GM18508 (cell line): ENCODE results near the gene CTSH.
"Not testable (repeated sequence)": the region's sequence is repeated elsewhere in the genome, so short reads cannot be mapped to it uniquely, and the experiment has no call there.

Source experiments
- ATAC-seq: cut with Tn5 transposase; IDR thresholded peaks from one replicate; pipeline ENCODE4 v1.9.1; 2021; ENCODE audit warnings: moderate number of reproducible peaks; ENCODE audit not compliant: insufficient read depth, unreplicated experiment

The CTSH gene

DNA sequence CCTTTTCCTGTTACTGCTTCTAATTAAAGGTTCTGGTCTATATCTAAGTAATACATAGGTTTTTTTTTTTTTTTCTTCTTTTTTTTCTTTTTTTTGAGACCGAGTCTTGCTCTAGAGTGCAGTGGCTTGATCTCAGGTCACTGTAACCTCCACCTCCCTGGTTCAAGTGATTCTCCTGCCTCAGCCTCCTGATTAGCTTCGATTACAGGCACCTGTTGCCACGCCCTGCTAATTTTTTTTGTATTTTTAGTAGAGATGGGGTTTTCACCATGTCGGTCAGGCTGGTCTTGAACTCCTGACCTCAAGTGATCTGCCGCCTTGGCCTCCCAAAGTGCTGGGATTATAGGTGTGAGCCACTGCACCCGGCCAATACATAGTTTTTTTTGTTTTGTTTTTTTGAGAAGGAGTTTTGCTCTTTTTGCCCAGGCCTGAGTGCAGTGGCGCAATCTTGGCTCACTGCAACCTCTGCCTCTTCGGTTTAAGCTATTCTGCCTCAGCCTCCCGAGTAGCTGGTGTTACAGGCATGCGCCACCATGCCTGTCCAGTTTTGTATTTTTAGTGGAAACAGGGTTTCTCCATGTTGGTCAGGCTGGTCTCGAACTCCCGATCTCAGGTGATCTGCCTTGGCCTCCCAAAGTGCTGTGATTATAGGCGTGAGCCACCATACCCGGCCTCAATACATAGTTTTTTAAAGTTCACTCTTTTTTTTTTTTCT, 43.9 kb downstream of the CTSH start:
- not testable (repeated sequence) for ATAC-seq

DNA sequence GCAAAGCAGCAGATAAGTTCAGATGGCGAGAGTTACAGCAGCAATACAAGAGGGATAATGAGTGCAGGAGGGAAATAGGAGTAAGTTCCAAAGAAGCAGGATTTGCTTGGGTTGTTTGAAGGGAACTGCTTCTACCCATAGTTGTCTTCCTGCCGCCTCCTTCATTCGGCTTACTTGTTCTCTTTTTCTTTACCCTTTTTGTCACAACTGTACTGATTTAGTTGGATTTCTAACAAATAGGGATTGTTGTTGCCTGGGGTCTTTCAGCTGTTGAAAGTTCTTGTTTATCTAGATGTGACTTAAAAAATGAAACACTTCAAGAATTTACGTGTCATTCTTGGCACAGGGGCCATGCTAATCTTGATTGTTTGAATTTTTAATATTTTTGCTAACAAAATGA, 46.3 kb downstream of the CTSH start:
- ATAC-seq, result no peak

DNA sequence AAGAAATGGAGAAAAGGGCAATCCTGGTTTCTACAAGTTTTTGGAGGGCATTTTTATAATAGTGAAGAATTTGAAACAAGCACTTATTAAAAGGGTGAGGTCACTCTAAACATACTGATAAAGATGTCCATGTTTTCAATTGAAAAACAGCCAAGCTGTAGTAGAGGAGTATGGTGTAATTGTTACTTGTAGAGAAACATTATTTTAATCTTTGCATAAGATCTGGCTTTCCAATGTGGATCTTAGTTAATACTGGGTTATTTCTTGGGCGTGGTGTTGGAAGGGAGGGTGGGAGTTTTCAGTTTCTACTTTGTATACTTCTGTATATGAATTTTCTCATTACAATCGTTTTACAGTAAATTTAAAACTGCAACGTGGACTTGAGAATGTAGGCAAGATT, 49.4 kb downstream of the CTSH start:
- no peak for ATAC-seq

DNA sequence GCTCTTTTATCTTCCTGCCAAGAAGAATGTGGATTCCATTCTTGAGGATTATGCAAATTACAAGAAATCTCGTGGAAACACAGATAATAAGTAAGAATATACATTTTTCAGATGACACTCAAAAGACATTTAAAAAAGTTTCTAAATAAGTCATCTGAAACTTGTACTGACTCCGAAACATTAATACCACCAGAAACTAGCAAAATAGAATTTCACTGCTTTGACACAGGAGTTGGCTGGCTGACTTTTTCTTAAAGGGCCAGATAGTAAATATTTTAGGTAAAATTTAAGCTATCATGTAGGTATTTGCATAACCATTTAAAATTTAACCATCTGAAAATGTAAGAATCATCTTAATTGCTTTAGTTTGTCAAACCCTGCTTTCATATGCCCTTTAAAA, 51.3 kb downstream of the CTSH start:
- no peak for ATAC-seq

DNA sequence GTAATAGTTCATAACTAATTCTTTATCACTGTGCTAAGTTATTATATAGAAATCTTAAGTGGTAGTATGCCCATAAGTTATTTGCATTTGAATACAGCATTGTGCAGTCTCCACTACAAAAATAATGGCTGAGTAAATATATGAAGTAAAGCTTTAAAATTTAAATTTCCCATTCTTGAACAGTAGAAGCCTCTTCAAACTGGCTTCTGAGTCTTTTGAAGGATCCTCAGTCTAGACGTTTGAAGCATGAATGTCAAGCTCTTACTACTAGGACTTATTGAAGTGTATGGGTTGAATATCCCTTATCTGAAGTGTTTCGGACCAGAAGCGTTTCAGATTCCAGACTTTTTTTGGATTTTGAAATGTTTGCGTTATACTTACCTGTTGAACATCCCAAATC, 55.8 kb downstream of the CTSH start:
- no peak for ATAC-seq

DNA sequence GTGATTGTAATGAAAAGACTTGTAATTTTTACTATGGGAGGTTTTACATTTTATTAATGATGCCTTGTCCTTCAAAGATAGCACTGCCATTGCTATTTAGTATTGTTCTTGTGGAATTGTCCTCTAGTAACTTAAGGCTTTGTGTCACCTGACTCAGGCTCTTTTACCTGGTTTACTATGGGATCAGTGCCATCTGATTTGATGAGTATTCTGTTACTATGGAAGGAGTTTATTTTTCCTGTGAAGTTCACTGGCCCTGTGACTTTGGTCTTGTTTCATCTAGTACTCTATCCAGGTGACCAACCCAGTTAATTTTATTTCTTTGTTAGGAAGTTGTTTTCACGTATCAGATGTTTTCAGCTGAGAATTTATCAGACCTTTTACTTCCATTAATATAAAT, 63.2 kb downstream of the CTSH start:
- ATAC-seq, result no peak

DNA sequence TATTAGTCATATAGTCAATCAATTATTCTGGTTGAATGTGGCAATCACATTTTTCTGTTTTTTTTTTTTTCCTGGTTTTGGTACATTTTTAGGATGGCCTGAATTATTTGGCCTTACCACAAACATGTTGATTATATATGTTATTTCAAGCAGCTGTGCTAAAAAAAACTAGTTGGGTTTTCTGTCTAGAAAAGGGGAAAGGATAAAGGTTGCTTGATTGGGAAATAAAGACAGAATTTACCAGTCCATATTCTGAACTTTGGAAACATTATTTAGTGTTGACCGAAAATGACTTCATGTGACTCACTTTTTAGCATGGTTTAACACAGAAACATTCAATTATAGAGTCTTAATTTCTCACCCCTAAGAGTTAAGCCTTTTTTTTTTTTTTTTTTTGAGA, 64.0 kb downstream of the CTSH start:
- ATAC-seq, result no peak

DNA sequence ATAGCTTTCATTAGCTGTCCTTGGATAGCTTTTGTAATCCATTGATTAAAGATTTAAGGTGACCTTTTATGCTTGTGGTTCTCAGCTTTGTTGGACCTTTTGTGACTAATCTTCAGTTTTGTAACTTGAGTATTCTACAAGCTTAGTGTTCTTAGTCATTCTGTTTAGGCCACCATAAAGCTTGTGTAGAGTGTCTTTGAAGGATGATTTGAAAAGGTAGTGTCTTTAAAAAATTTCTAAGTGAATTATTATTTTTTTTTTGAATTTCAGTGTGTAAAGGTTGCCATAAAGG, 64.7 kb downstream of the CTSH start:
- no peak for ATAC-seq

DNA sequence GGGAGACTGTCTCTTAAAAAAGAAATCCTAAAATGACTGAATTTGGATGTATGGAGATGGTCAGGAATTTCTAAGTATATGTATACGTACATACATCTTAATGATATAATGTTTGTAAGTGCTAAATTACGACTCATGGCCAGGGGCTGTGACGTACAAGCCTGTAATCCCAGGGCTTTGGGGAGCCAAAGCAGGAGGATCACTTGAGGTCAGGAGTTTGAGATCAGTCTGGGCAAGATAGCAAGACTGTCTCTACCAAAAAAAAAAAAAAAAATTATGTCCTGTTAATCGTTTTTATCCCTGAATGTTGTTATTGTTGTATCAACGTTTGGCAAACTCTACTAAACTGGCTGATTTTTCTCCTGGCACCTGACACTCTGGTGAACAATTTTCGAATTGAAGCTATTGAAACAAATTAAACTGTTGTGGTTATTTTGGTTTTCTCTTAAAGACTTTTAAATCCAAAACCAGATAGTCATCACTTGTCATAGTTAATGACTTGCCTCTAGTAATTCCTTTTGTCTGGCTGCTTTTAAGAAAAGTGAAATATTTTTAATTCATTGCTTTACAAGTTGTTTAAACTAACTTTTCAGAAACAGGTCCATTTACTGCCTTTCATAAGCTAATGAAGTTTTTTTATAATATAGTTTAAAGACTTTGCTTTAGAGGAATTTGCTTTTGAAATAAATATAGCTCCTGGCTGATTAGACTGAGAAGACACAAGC, 65.2 kb downstream of the CTSH start:
- ATAC-seq, result no peak

DNA sequence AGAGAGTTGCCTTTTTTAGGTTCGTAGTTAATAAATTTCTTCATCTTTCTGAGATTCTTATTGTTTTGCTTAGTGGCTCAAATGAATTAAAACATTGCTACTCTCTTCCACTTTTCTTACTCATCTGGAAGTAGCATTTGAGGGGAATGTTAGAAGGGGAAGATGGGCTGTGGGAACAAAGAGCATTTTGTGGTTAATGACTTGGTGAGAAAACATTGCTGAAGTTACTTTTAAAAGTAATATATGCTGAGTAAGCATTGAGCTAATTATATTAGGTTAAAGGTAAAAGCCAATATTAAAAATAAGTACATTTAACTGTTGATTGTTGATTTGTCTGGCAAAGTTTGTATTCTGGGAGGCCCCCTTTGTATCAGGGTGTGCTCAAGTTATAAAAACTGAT, 66.5 kb downstream of the CTSH start:
- no peak for ATAC-seq

DNA sequence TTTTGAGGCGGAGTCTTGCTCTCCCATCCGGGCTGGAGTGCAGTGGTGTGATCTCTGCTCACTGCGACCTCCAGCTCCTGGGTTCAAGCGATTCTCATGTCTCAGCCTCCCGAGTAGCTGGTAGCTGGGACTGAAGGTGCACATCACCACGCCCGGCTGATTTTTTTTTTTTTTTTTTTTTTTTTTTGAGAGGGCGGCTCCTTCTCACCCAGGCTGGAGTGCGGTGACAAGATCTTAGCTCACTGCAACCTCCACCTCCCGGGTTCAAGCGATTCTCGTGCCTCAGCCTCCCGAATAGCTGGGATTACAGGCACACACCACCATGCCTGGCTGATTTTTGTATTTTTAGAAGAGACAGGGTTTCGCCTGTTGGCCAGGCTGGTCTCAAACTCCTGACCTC, 67.9 kb downstream of the CTSH start:
- not testable (repeated sequence) for ATAC-seq

DNA sequence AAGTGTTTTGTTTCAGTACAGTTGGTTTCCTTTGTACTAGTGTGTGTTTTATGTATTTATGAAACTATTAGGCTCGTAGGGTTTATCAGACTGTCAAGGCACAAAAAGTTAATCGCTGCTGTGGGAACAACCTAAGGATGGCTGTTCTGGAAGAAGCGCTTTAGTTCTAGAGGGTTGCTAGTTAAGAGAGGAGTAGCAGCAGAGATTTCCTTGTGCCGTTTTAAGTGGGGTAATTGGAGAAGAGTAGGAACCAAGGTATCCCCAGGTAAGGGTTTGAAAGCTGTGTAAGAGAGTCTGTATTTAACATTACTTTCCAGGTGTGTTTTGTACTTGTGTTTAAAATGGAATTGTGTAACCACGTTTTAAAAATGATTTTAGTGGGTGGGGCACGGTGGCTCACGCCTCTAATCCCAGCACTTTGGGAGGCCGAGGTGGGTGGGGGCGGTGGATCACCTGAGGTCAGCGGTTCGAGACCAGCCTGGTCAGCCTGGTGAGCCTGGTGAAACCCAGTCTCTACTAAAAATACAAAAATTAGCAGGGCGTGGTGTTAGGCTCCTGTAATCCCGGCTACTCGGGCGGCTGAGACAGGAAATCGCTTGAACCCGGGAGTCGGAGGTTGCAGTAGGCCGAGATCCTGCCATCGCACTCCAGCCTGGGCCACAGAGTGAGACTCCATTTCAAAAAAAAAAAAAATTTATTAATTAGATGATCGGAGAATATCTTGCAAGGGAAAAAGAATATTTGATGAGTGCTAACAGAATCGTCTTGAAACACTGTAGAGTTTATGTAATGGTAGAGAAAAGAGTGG, 69.5 kb downstream of the CTSH start:
- ATAC-seq, result no peak

DNA sequence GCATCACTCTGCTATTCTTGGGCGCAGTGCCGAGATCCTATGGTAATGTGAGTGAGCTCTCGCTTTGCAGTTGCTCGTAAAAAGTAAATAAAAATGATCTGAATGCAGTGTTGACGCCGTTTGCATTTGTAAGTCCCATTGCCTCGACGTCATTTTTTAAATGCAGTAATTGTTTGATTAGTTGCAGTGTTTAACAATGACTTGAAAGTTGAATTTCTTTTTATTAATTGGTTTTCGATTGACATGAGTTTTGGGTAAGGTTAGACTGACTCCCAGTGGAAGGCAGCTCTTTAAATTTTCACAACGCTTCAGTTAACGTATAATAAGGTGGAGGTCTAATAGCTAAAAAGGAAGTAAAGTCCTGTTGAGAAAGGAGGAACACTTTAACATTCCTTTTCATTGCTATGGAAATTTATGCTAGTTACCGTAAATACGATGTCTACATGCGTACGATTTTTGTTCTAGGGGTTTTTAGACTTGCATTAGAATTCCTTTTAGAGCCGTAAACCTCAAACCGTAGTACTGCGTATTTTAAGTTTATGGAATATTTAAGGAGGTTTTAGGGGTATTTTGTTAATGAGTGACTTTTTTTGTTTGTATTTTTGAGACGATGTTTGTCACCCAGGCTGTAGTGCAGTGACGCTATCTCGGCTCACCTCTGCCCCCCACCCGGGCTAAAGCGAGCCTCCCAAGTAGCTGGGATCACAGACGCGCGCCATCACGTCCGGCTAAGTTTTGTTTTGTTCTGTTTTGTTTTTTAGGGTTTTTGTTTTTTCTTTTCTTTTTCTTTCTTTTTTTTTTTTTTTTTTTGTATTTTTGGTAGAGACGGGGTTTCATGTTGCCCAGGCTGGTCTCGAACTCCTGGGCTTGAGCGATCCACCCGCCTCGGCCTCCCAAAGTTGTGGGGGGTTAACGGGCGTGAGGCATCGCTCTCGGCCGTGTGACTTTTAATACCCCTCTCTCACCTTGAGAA, 70.8 kb downstream of the CTSH start:
- no peak for ATAC-seq

DNA sequence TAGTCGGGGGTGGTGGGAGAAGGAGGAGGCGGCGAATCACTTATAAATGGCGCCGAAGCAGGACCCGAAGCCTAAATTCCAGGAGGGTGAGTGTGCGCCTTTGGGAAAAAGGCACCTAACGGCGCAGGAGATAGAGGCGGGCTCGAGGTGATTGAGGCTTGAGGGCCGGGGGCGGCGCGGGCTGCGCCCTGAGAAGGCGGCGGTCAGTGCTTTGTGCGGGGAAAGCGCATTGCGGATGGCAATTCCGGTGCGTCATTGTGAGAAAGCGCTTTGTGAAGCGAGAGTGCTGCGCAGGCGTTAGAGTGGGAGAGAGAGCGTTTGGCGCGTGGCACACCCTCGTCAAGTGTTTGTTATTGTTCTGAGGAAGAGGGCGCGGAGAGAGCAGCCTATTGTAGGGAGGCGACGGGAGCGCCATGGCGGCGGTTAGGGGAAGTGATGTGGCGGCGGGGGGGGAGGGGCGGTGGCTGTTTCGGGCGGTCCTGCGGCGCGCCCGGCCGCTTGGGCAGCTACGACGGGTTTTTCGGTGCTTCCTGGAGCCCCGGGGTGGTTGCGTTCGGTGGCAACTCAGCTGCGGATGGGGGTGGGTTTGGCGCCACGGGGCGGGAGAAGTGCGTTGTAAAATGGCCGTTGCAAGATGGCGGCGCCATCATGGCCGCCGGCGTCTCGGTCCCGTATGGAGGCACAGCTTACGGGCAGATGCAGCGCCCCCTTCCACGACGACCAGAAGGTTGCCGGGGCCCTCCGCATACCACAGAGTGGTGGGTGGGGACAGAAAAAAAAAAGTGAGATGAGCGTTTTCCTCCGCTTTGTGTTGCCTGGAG, 71.7 kb downstream of the CTSH start:
- ATAC-seq, result peak; percentile 5

DNA sequence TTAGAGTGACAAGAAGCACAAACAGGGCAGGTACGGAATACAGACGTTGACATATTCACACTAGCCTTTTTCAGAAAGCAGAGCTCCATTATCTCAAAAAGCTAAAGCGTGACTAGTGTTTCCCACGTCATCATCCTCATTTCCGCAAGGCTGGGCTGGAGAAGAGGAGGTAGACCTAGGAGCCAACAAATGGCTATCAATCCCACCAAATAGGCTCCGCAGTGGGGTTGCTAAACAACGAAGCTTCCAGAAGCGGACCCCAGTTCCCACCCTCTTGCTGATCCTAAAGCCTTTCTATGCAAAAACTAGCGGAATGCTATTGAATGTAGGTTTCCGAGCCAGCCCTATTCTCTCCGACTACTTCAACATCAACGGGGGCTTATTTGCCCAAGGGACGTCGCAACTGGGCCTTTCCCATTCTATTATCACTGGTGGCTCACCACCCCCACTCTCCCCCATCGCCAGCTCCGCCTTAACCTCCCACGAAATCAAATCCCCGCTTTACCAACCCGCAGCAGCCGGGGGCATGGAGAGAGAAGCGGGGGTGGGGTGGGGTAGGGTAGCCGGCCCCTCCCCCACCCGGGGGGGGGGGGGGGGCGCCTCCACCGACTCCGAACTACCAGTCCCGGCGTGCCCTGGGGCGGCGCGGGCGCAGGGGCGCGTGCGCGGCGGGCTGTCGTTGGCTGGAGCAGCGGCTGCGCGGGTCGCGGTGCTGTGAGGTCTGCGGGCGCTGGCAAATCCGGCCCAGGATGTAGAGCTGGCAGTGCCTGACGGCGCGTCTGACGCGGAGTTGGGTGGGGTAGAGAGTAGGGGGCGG, 72.5 kb downstream of the CTSH start, which contains the start of gene MORF4L1:
Gene MORF4L1 (plus strand): TSS at position 736 of the 817 bp plus-strand sequence. CDS start 128 bp downstream, outside the sequence.
- peak; percentile 72 for ATAC-seq

DNA sequence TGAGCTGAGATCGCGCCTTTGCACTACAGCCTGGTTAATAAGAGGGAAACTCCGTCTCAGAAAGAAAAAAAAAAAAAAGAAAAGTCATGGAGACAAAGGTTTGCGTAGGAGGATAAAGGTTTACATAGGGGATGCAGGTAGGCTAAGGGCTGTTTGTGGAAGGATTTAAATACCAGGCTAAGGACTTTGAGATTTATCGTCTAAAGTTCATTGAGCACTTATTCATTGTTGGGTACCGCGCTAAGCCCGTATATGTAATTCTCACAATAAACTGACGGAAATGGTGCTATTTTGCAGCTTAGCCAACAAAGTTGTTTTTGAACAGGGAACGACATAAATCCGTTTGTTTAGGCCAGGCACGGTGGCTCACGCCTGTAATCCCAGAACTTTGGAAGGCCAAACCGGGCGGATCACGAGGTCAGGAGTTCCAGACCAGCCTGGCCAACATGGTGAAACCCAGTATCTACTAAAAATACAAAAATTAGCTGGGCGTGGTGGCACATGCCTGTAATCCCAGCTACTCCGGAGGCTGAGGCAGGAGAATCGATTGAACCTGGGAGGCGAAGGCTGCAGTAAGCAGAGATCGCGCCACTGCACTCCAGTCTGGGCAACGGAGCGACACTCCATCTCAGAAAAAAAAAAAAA, 73.2 kb downstream of the CTSH start:
- not testable (repeated sequence) for ATAC-seq
